ENCODE data around the gene CLGN.

DNA sequence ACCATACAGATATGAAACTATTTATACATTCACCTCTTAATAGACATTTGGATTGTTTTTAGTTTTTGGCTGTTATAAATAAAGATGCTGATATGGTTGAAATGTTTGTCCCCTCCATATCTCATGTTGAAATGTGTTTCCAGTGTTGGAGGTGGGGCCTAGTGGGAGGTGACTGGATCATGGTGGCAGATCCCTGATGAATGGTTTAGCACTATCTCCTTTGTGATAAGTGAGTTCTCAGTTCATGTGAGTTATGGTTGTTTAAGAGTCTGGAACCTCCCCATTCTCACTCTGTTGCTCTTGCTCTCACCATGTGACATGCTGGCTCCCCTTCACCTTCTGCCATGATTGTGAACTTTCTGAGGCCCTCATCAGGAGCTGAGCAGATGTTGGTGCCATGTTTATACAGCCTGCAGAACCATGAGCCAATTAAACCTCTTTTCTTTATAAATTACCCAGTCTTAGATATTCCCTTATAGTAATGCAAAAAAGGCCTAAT lies 12.2 kb upstream of the CLGN start:
- no peak for TF ChIP-seq POLR2A (IDR thresholded peaks at IDR 0.05; ENCODE audit: low read depth, low read length)
- no peak for TF ChIP-seq TAF1 (IDR thresholded peaks at IDR 0.05; ENCODE audit: low read depth, low read length)
- no peak for TF ChIP-seq POLR2AphosphoS5 (IDR thresholded peaks at IDR 0.05; ENCODE audit: low read depth, low read length)
- no peak for TF ChIP-seq SPI1 (IDR thresholded peaks at IDR 0.05; ENCODE audit: low read depth, low read length)

Measured in GM12891 (cell line).